ENCODE data around the gene JAG1. TPM values are rescaled to one million over a fixed set of nuclear protein-coding genes. Genes with fewer than 3 reads are reported as not detected.
"Not testable (repeated sequence)": the region's sequence is repeated elsewhere in the genome, so short reads cannot be mapped to it uniquely, and the experiment has no call there.

Gene JAG1
- total RNA-seq, 1 donor from 2014 or later: 96.7 TPM

- no peak for DNase-seq (ENCODE audit: low spot score)
Observed at GRCh38 chr20:10639077-10639736, 34.6 kb downstream of the JAG1 start.

- DNase-seq (ENCODE audit: low spot score): no peak
Observed at GRCh38 chr20:10637563-10637962, 36.2 kb downstream of the JAG1 start.

- no peak for DNase-seq (ENCODE audit: low spot score)
Observed at GRCh38 chr20:10637031-10637559, 36.7 kb downstream of the JAG1 start.

GRCh38 chr20:10636326-10636818, 37.4 kb downstream of the JAG1 start:
- DNase-seq (ENCODE audit: low spot score): no peak

GRCh38 chr20:10635476-10636208, 38.2 kb downstream of the JAG1 start:
- no peak for DNase-seq (ENCODE audit: low spot score)

- DNase-seq (ENCODE audit: low spot score): no peak
Observed at GRCh38 chr20:10634683-10635411, 39.0 kb downstream of the JAG1 start.

DNA sequence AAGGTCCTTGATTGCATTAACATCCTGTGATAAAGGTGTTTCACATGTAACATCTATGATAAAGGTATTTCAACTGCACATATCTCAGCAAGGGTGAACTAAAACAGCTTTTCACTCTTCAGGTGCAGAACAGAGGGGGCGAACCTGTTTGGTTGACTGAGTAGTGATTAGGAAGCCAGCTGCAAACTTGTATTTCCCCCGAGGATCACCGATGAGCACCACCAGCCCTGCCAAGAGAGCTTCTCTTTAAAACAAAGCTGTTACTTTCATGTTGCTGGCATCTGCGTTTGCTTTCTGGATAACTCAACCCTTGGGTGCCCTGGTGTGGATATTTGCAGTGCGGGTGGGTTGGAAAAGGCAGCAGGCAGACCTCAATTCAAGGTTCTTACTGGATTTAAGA, 39.6 kb downstream of the JAG1 start:
- no peak for DNase-seq (ENCODE audit: low spot score)

- no peak for DNase-seq (ENCODE audit: low spot score)
Observed at GRCh38 chr20:10633718-10634117, 40.1 kb downstream of the JAG1 start.

GRCh38 chr20:10632721-10633509, 40.9 kb downstream of the JAG1 start:
- no peak for DNase-seq (ENCODE audit: low spot score)

- no peak for DNase-seq (ENCODE audit: low spot score)
Observed at GRCh38 chr20:10631126-10631525, 42.7 kb downstream of the JAG1 start.

- no peak for DNase-seq (ENCODE audit: low spot score)
Observed at GRCh38 chr20:10629946-10630650, 43.7 kb downstream of the JAG1 start.

GRCh38 chr20:10626896-10627295, 46.9 kb downstream of the JAG1 start:
- DNase-seq (ENCODE audit: low spot score): no peak

- DNase-seq (ENCODE audit: low spot score): no peak
Observed at GRCh38 chr20:10625641-10626040, 48.2 kb downstream of the JAG1 start.

DNA sequence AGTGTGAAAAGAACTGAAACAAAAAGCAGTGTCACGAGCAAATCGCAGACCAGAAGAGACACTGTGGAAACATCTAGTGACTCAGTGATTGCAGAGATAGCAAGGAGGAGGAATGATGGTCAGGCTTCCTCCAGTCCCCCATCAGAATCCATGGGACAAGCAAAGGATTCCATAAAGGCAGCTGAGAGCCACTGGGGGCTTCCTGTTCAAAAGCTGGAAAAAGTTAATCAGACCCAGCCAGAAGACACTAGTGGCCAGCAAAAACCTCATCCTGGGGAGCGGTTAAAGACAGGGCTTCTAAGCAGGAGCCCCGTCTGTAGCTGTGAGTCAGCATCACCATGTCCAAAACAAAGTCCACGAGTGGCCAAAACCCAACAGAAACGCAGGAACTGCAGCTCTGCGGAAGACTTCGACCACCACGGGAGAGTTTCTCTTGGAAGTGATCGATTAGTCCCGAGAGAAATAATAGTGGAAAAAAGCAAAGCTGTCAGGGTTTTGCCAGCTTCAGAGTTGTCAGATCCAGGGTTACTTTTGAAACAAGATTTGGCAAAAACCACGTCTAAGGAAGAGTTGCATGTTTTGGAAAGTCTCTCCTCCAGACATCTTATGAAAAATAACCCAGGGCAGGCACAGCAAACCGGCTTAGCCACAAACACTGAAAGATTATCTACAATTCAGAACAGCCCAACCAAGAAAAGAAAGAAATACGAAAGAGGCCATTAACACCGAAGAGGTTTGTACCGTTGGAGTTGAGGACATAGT, 51.0 kb downstream of the JAG1 start:
- DNase-seq (ENCODE audit: low spot score): no peak

DNA sequence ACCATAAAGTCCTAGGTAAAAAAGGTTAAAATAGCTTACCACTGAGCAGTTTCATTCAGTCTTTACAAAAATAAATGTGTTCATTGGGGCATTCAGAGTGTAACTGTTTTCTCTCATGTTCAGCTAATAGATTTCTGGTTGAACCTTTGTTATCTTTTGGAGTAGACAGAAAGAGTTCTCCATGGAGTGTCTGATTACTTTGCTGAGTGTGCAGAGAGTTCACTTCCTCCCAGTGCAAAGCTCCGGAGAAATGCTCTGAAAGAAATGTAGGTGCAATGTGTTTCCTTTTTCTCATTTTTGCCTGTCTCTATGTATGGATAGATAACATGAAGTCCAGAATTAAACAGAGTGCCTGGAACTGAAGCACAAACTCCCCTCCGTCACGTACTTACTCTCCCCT, 52.6 kb downstream of the JAG1 start:
- no peak for DNase-seq (ENCODE audit: low spot score)

DNA sequence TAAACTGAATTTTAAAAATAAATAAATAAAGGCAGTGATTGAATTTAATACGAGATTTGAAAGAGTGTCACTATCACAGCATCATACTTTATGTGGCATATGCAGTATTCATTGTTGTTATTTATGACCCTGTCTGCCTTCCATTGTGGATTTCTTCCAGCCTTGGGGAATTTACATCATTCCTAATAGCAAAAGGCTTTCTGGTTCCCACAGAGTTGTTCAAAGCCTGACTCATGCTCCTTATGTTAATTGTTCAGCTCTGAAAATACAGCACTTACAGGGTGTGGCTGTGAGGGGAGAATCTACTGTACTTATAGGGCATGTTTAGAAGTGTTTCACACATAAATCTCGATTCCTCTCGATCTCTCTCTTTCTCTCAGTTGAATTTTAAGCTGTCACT, 54.4 kb downstream of the JAG1 start:
- DNase-seq (ENCODE audit: low spot score): no peak

DNA sequence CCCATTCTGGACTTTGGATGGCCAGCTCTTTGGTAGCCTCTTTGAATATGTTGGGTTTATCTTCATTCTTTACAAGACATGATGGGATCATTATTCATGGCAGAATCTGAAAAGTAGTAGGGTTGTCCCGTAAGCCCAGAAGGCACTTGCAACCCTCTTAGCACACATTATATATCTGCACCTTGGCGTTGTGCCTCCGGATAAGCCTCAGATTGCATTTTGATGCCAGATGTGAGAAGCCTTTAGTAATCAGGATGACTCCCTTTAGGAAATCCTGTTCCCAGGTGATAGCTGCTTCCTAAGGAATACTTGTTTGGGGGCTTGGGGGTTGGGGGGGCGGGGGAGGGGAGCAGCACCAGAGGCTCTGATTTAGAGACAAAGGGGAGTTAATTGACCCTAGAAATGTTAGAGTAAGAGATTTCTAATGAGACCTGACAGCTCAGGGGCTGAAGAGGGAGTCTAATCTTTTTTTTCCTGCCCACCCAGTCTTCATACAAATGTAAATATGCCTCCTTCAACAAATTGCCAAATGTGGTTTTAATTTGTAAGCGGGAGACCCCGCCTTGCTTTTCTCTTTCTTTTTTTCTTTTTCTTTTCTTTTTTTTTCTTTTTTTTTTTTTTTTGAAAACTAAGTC, 55.1 kb downstream of the JAG1 start:
- DNase-seq (ENCODE audit: low spot score): no peak

DNA sequence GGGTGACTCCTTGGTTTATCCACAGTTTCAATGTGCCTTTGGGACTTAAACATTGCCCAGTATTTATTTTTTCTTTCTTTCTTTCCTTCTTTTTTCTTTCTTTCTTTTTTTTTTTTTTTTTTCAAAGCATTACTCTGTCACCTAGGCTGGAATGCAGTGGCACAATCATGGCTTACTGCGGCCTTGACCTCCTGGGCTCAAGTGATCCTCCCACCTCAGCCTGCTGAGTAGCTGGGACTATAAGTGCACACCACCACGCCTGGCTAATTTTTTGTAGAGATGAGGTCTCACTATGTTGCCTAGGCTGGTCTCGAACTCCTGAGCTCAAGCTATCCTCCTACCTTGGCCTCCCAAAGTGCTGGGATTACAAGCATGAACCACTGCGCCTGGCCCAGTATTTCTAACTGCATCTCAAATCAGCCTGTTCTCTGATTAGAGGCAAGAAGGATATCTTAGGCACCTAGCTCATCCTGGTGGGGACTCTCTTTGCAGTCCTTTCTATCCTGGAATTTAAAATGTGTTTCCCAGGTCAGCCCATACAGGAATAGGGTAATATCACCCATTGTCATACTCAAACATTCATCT, 56.2 kb downstream of the JAG1 start:
- DNase-seq (ENCODE audit: low spot score): not testable (repeated sequence)

- DNase-seq (ENCODE audit: low spot score): no peak
Observed at GRCh38 chr20:10616212-10616611, 57.6 kb downstream of the JAG1 start.

All from mesenteric fat pad (tissue), 1 donor.